Stomach (tissue), 4 donors: ENCODE data around the gene PKP4.
A peak's percentile ranks its signal among the peaks of the same experiment; 100 is the strongest.

ENCODE experiments used
- EP300 ChIP-seq: sonication (generic); formaldehyde crosslinking; IDR thresholded peaks from one replicate; pipeline ENCODE4 v1.6.1; 2017; ENCODE audit warnings: antibody characterized with exemption
- POLR2A ChIP-seq, 4 donors: fragments of 450-650 bp; IDR thresholded peaks; one replicate each; pipeline ENCODE4 v1.6.1; 2016; ENCODE audit warnings: antibody characterized with exemption in 4 of 4, control low read depth in 2 of 4, mild to moderate bottlenecking in 1 of 4, moderate library complexity in 1 of 4
- POLR2AphosphoS5 ChIP-seq, 3 donors: sonication (generic); formaldehyde crosslinking; IDR thresholded peaks; one replicate each; pipeline ENCODE4 v1.6.1; 2016; ENCODE audit warnings: antibody characterized with exemption in 3 of 3
- TF ChIP-seq, protein P1 (sequence below), 7 experiments: fragments of 450-650 bp in 4 of 7; fragments of 200-600 bp in 3 of 7; sonication (generic) in 3 of 7; IDR thresholded peaks; one replicate each; pipeline ENCODE4 v1.5.1; 2016 to 2019; ENCODE audit warnings: antibody characterized with exemption in 7 of 7, control low read depth in 2 of 7, mild to moderate bottlenecking in 1 of 7

DNA sequence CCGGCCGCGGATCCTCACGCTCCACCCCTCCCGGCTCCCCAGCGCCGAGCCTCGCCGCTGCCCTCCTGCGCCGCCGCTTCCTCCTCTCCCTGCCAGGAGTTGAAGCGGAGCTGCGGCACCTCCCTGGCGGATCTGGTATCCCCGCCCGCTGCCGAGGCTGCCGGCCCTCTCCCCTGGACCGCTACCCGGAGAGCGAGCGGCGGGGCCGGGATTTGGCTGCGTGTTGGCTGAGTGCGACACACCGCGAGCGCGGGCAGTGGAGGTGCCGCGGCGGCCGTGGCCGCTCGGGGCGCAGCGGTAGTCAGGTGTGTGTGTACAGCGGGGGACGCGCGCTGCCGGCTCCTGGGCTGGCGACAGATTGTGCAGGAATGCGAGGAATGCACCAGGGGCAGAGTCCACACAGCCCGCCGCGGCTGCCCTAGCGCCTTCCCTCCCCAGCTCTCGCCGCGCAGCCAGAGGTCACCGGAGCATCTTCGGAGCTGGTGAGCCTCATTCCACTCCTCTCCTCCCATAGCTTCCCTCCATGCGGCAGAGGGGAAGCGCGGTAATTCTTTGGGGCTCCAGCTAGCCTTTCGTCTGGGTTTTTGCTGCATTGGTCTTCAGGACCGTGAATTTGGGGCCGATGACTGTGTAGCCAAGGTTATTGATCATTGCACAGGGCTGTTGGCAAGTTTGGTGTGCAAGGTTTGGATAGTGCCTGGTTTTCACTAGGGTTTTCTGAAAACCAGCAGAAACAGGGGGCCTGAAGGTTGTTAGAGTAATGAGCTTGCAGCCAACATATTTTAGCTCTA, 1.3 kb downstream of the PKP4 start:
- TF ChIP-seq POLR2A (IDR thresholded peaks at IDR 0.05) (peak in 1 of 4 donors; percentile 41), EP300 (no peak), POLR2AphosphoS5 (IDR thresholded peaks at IDR 0.05) (peak in 2 of 3 donors; percentile 83 to 85)
- TF ChIP-seq, protein P1, sequence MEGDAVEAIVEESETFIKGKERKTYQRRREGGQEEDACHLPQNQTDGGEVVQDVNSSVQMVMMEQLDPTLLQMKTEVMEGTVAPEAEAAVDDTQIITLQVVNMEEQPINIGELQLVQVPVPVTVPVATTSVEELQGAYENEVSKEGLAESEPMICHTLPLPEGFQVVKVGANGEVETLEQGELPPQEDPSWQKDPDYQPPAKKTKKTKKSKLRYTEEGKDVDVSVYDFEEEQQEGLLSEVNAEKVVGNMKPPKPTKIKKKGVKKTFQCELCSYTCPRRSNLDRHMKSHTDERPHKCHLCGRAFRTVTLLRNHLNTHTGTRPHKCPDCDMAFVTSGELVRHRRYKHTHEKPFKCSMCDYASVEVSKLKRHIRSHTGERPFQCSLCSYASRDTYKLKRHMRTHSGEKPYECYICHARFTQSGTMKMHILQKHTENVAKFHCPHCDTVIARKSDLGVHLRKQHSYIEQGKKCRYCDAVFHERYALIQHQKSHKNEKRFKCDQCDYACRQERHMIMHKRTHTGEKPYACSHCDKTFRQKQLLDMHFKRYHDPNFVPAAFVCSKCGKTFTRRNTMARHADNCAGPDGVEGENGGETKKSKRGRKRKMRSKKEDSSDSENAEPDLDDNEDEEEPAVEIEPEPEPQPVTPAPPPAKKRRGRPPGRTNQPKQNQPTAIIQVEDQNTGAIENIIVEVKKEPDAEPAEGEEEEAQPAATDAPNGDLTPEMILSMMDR (IDR thresholded peaks at IDR 0.05), result peak in 5 of 7 experiments; percentile 35 to 59 (median 47)
